Stomach (tissue), 9 donors: ENCODE measurements around the gene HK1. TPM values are rescaled to one million over a fixed set of nuclear protein-coding genes. Genes with fewer than 3 reads are reported as not detected.

ENCODE experiments used
- DNase-seq, 2 donors: peaks; one replicate each; pipeline versions ENCODE4 v3.0.0 to v3.0.0-alpha.2; 2013 to 2019
- H3K27ac ChIP-seq, 5 donors: fragments of 200-600 bp in 4 of 5; sonication (generic) in 4 of 5; one replicate each; pipeline ENCODE4 v1.5.1; 2013 to 2019; ENCODE audit warnings: mild to moderate bottlenecking in 1 of 5, moderate library complexity in 1 of 5
- H3K27me3 ChIP-seq, 3 donors: fragments of 200-600 bp; sonication (generic); one replicate each; pipeline ENCODE4 v1.5.1; 2017 to 2019; ENCODE audit warnings: mixed run types in 1 of 3
- H3K36me3 ChIP-seq, 4 donors: fragments of 200-600 bp; sonication (generic); 1 replicate in 3 of 4; 2 replicates in 1 of 4; pipeline ENCODE4 v1.5.1; 2016 to 2019
- H3K4me1 ChIP-seq, 4 donors: fragments of 200-600 bp; sonication (generic); one replicate each; pipeline ENCODE4 v1.5.1; 2016 to 2019
- H3K4me3 ChIP-seq, 4 donors: fragments of 200-600 bp; sonication (generic) in 3 of 4; one replicate each; pipeline ENCODE4 v1.5.1; 2016 to 2019; ENCODE audit warnings: mild to moderate bottlenecking in 1 of 4
- H3K9me3 ChIP-seq, 4 donors: fragments of 200-600 bp; sonication (generic); one replicate each; pipeline ENCODE4 v1.5.1; 2016 to 2019
- EP300 ChIP-seq: sonication (generic); formaldehyde crosslinking; IDR thresholded peaks from one replicate; pipeline ENCODE4 v1.6.1; 2017; ENCODE audit warnings: antibody characterized with exemption
- POLR2A ChIP-seq, 4 donors: fragments of 450-650 bp; IDR thresholded peaks; one replicate each; pipeline ENCODE4 v1.6.1; 2016; ENCODE audit warnings: antibody characterized with exemption in 4 of 4, control low read depth in 2 of 4, mild to moderate bottlenecking in 1 of 4, moderate library complexity in 1 of 4
- POLR2AphosphoS5 ChIP-seq, 3 donors: sonication (generic); formaldehyde crosslinking; IDR thresholded peaks; one replicate each; pipeline ENCODE4 v1.6.1; 2016; ENCODE audit warnings: antibody characterized with exemption in 3 of 3
- WGBS, 5 donors: extraction: QIAGEN DNeasy Blood & Tissue Kit in 3 of 5; methylation state at CpG; one replicate each; pipeline versions ENCODE4 v1.1.5 to v1.1.7; 2013 to 2018; 5-methylcytosine and 5-hydroxymethylcytosine counted together
- intact Hi-C: fragments of 100-400 bp; cut with DNase I; formaldehyde crosslinking; loops from one replicate; pipeline ENCODE4 v1.15.1; 2023; ENCODE audit warnings: low total_unique reads
- polyA plus RNA-seq, 3 donors: library from polyadenylated mRNA; stranded (reverse); fragments of 200-250 nt; gene quantifications; one replicate each; pipeline ENCODE4 v1.2.3, GENCODE V29; 2013
- total RNA-seq, 5 donors: library from RNA; depleted of rRNA; stranded (reverse); fragments of >200 nt; gene quantifications; one replicate each; pipeline versions ENCODE4 v1.1.0 to v1.2.3, GENCODE V29; 2014 to 2016
- TF ChIP-seq, protein P1 (sequence below), 7 experiments: fragments of 450-650 bp in 4 of 7; fragments of 200-600 bp in 3 of 7; sonication (generic) in 3 of 7; IDR thresholded peaks; one replicate each; pipeline ENCODE4 v1.5.1; 2016 to 2019; ENCODE audit warnings: antibody characterized with exemption in 7 of 7, control low read depth in 2 of 7, mild to moderate bottlenecking in 1 of 7
- donor health status: healthy with polysubstance abuse.
- donor health status: Bipolar disorder and iron deficiency.
- donor health status: healthy.

HK1 gene
- total and polyA plus RNA-seq, 8 donors = 32.7 to 60.9 (median 50.8) TPM

DNA sequence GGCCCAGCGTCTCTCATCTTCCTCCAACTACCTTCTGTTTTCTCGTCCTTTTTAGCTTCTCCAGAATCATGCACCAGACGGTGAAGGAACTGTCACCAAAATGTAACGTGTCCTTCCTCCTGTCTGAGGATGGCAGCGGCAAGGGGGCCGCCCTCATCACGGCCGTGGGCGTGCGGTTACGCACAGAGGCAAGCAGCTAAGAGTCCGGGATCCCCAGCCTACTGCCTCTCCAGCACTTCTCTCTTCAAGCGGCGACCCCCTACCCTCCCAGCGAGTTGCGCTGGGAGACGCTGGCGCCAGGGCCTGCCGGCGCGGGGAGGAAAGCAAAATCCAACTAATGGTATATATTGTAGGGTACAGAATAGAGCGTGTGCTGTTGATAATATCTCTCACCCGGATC lies 122.6 kb downstream of the HK1 start:
- intact Hi-C loops = no loop called here
- no peaks in the 10 kb centered on the region for H3K27me3 ChIP-seq
- WGBS, 5 donors = 92 to 96% (median 94%) methylated on average over 23 of the region's 23 CpGs
- DNase-seq = no peak
- no peak overlapping the region for H3K27ac ChIP-seq
- peaks cover 0 to 36% (median 18%) of the 10 kb centered on the region in 4 donors for H3K4me1 ChIP-seq
- no peak overlapping the region for H3K4me3 ChIP-seq
- peaks cover 40 to 100% (median 91%) of the 10 kb centered on the region in 4 donors for H3K36me3 ChIP-seq
- TF ChIP-seq, protein P1, sequence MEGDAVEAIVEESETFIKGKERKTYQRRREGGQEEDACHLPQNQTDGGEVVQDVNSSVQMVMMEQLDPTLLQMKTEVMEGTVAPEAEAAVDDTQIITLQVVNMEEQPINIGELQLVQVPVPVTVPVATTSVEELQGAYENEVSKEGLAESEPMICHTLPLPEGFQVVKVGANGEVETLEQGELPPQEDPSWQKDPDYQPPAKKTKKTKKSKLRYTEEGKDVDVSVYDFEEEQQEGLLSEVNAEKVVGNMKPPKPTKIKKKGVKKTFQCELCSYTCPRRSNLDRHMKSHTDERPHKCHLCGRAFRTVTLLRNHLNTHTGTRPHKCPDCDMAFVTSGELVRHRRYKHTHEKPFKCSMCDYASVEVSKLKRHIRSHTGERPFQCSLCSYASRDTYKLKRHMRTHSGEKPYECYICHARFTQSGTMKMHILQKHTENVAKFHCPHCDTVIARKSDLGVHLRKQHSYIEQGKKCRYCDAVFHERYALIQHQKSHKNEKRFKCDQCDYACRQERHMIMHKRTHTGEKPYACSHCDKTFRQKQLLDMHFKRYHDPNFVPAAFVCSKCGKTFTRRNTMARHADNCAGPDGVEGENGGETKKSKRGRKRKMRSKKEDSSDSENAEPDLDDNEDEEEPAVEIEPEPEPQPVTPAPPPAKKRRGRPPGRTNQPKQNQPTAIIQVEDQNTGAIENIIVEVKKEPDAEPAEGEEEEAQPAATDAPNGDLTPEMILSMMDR (IDR thresholded peaks at IDR 0.05) = no peak
- no peak for TF ChIP-seq EP300
- TF ChIP-seq POLR2A (IDR thresholded peaks at IDR 0.05) = no peak
- TF ChIP-seq POLR2AphosphoS5 (IDR thresholded peaks at IDR 0.05) = no peak
- no peaks in the 10 kb centered on the region for H3K9me3 ChIP-seq

DNA sequence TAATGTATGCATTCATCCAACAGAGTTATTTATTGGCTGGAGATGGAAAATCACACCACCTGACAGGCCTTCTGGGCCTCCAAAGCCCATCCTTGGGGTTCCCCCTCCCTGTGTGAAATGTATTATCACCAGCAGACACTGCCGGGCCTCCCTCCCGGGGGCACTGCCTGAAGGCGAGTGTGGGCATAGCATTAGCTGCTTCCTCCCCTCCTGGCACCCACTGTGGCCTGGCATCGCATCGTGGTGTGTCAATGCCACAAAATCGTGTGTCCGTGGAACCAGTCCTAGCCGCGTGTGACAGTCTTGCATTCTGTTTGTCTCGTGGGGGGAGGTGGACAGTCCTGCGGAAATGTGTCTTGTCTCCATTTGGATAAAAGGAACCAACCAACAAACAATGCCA lies 123.1 kb downstream of the HK1 start:
- whole genome bisulfite sequencing, 5 donors = 80 to 93% (median 89%) methylated on average over 9 to 11 of the region's 11 CpGs
- peaks cover 37 to 96% (median 86%) of the 10 kb centered on the region in 4 donors for H3K36me3 ChIP-seq
- no peaks in the 10 kb centered on the region for H3K9me3 ChIP-seq
- no peak overlapping the region for H3K4me3 ChIP-seq
- H3K27ac ChIP-seq = no peak overlapping the region
- intact Hi-C loops = no loop called here
- no peak for TF ChIP-seq EP300
- no peak for TF ChIP-seq POLR2A (IDR thresholded peaks at IDR 0.05)
- TF ChIP-seq, protein P1 (IDR thresholded peaks at IDR 0.05) = no peak
- no peak for TF ChIP-seq POLR2AphosphoS5 (IDR thresholded peaks at IDR 0.05)
- peaks cover 0 to 41% (median 20%) of the 10 kb centered on the region in 4 donors for H3K4me1 ChIP-seq
- no peaks in the 10 kb centered on the region for H3K27me3 ChIP-seq
- no peak for DNase-seq

DNA sequence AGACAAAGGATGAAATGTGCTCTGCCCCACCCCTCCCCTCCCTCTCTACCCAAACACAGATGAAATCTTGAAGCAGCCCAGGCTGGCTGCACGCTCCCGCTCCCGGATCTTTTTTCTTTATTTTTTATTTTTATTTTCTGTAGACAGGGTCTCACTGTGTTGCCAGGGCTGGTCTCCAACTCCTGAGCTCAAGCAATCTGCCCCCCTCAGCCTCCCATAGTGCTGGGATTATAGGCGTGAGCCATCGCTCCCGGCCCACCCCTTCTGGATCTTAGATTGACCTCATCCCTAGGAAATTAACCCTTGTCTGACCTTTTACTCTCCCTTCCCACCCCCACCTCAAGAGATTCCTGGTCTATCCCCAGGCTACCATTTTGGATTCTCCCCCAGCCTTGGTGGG lies 124.1 kb downstream of the HK1 start:
- H3K4me1 ChIP-seq = peaks cover 7 to 50% (median 29%) of the 10 kb centered on the region in 4 donors
- no peaks in the 10 kb centered on the region for H3K27me3 ChIP-seq
- no peak overlapping the region for H3K4me3 ChIP-seq
- no peak for TF ChIP-seq EP300
- TF ChIP-seq, protein P1 (IDR thresholded peaks at IDR 0.05) = no peak
- TF ChIP-seq POLR2A (IDR thresholded peaks at IDR 0.05) = no peak
- TF ChIP-seq POLR2AphosphoS5 (IDR thresholded peaks at IDR 0.05) = no peak
- intact Hi-C loops = no loop called here
- H3K9me3 ChIP-seq = no peaks in the 10 kb centered on the region
- peaks cover 29 to 86% (median 77%) of the 10 kb centered on the region in 4 donors for H3K36me3 ChIP-seq
- DNase-seq = no peak
- peak overlapping the region in 2 of 5 donors; percentile 40 to 95 for H3K27ac ChIP-seq
- 68 to 85% (median 73%) methylated on average over 6 of the region's 6 CpGs for WGBS, 5 donors

DNA sequence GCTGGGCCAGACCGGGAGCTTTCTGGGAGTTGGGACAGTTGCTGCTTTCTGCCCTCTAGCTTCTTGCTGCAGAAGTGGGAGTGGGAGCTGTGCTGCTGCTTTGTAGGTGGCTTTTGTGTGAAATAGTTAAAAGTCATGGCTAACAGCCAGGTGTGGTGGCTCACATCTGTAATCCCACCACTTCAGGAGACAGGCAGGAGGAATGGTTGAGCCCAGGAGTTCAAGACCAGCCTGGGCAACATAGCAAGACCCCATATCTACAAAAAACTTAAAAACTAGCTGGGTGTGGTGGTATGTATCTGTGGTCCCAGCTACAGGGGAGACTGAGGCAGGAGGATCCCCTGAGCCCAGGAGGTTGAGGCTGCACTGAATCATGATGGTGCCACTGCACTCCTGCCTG lies 124.8 kb downstream of the HK1 start:
- no peaks in the 10 kb centered on the region for H3K9me3 ChIP-seq
- no peaks in the 10 kb centered on the region for H3K27me3 ChIP-seq
- 72 to 93% (median 80%) methylated on average over 1 of the region's 1 CpG for WGBS, 5 donors
- peaks cover 10 to 57% (median 34%) of the 10 kb centered on the region in 4 donors for H3K4me1 ChIP-seq
- intact Hi-C loops = no loop called here
- H3K4me3 ChIP-seq = no peak overlapping the region
- peak overlapping the region in 2 of 5 donors; percentile 40 to 95 for H3K27ac ChIP-seq
- DNase-seq = no peak
- peaks cover 29 to 79% (median 70%) of the 10 kb centered on the region in 4 donors for H3K36me3 ChIP-seq
- no peak for TF ChIP-seq EP300
- TF ChIP-seq POLR2AphosphoS5 (IDR thresholded peaks at IDR 0.05) = no peak
- no peak for TF ChIP-seq POLR2A (IDR thresholded peaks at IDR 0.05)
- TF ChIP-seq, protein P1 (IDR thresholded peaks at IDR 0.05) = no peak
